Amniotic epithelial cell (primary cell): ENCODE data around the gene LEFTY2.
"Not testable (repeated sequence)": the region's sequence is repeated elsewhere in the genome, so short reads cannot be mapped to it uniquely, and the experiment has no call there.

Experiments
- DNase-seq: peaks from one replicate; pipeline ENCODE4 v3.0.0-alpha.2; 2010; ENCODE audit warnings: low read depth

LEFTY2 gene

GRCh38 chr1:225953315-225953714 lies 12.3 kb upstream of the LEFTY2 start:
- no peak for DNase-seq

GRCh38 chr1:225950905-225951497 lies 10.0 kb upstream of the LEFTY2 start:
- no peak for DNase-seq

- DNase-seq = no peak
Observed at GRCh38 chr1:225949041-225949440, 8.0 kb upstream of the LEFTY2 start.

GRCh38 chr1:225946803-225947202 lies 5.8 kb upstream of the LEFTY2 start:
- DNase-seq = no peak

- DNase-seq = no peak
Observed at GRCh38 chr1:225946082-225946620, 5.1 kb upstream of the LEFTY2 start.

GRCh38 chr1:225945564-225945963 lies 4.5 kb upstream of the LEFTY2 start:
- DNase-seq = peak; percentile 9

- DNase-seq = no peak
Observed at GRCh38 chr1:225944951-225945350, 3.9 kb upstream of the LEFTY2 start.

- no peak for DNase-seq
Observed at GRCh38 chr1:225944387-225944786, 3.4 kb upstream of the LEFTY2 start.

GRCh38 chr1:225943582-225943981 lies 2.6 kb upstream of the LEFTY2 start:
- peak; percentile 12 for DNase-seq

GRCh38 chr1:225942574-225942973 lies 1.6 kb upstream of the LEFTY2 start:
- no peak for DNase-seq

GRCh38 chr1:225941942-225942222 lies 862 bp upstream of the LEFTY2 start:
- no peak for DNase-seq

GRCh38 chr1:225940385-225941151 lies 452 bp downstream of the LEFTY2 start:
- DNase-seq = no peak

GRCh38 chr1:225939939-225940310 lies 1.1 kb downstream of the LEFTY2 start:
- not testable (repeated sequence) for DNase-seq

- DNase-seq = not testable (repeated sequence)
Observed at GRCh38 chr1:225939097-225939938, 1.7 kb downstream of the LEFTY2 start.

- DNase-seq = no peak
Observed at GRCh38 chr1:225937048-225937968, 3.7 kb downstream of the LEFTY2 start.

GRCh38 chr1:225936523-225936922 lies 4.5 kb downstream of the LEFTY2 start:
- DNase-seq = no peak

GRCh38 chr1:225936086-225936485 lies 4.9 kb downstream of the LEFTY2 start:
- not testable (repeated sequence) for DNase-seq

GRCh38 chr1:225934711-225935110 lies 6.3 kb downstream of the LEFTY2 start:
- no peak for DNase-seq

GRCh38 chr1:225933072-225933471 lies 7.9 kb downstream of the LEFTY2 start:
- peak; percentile 70 for DNase-seq

- peak; percentile 51 for DNase-seq
Observed at GRCh38 chr1:225931270-225932136, 9.5 kb downstream of the LEFTY2 start.

GRCh38 chr1:225930566-225930965 lies 10.5 kb downstream of the LEFTY2 start:
- no peak for DNase-seq
